Activated T-helper 1 cell treated with Interleukin-2 at 50 U/mL for 16 hours (primary cell): ENCODE results near the gene INSYN1.

Source experiments
- DNase-seq: peaks from one replicate; pipeline ENCODE4 v3.0.0-alpha.2; 2020; ENCODE audit warnings: low read depth

Gene INSYN1

GRCh38 chr15:73777741-73778140 lies 24.6 kb upstream of the INSYN1 start:
- DNase-seq, result no peak

- no peak for DNase-seq
Observed at GRCh38 chr15:73773428-73773827, 20.3 kb upstream of the INSYN1 start.

- DNase-seq, result no peak
Observed at GRCh38 chr15:73771385-73772045, 18.4 kb upstream of the INSYN1 start.

GRCh38 chr15:73770050-73770449 lies 16.9 kb upstream of the INSYN1 start:
- DNase-seq, result no peak

GRCh38 chr15:73767806-73768501 lies 14.8 kb upstream of the INSYN1 start:
- no peak for DNase-seq

GRCh38 chr15:73766598-73766997 lies 13.4 kb upstream of the INSYN1 start:
- no peak for DNase-seq

GRCh38 chr15:73765778-73766177 lies 12.6 kb upstream of the INSYN1 start:
- DNase-seq, result no peak

GRCh38 chr15:73763931-73764330 lies 10.8 kb upstream of the INSYN1 start:
- no peak for DNase-seq

GRCh38 chr15:73760330-73761329 lies 7.5 kb upstream of the INSYN1 start:
- DNase-seq, result no peak

- DNase-seq, result no peak
Observed at GRCh38 chr15:73758461-73758860, 5.3 kb upstream of the INSYN1 start.

- no peak for DNase-seq
Observed at GRCh38 chr15:73757571-73757970, 4.4 kb upstream of the INSYN1 start.

- DNase-seq, result no peak
Observed at GRCh38 chr15:73756947-73757513, 3.9 kb upstream of the INSYN1 start.

- DNase-seq, result no peak
Observed at GRCh38 chr15:73756390-73756789, 3.2 kb upstream of the INSYN1 start.

- no peak for DNase-seq
Observed at GRCh38 chr15:73755946-73756345, 2.8 kb upstream of the INSYN1 start.

GRCh38 chr15:73755481-73755880 lies 2.3 kb upstream of the INSYN1 start:
- DNase-seq, result no peak

- no peak for DNase-seq
Observed at GRCh38 chr15:73754461-73754860, 1.3 kb upstream of the INSYN1 start.

- no peak for DNase-seq
Observed at GRCh38 chr15:73752806-73753193, 351 bp downstream of the INSYN1 start.

- DNase-seq, result no peak
Observed at GRCh38 chr15:73751899-73752805, 999 bp downstream of the INSYN1 start.

- DNase-seq, result no peak
Observed at GRCh38 chr15:73751511-73751898, 1.6 kb downstream of the INSYN1 start.

- no peak for DNase-seq
Observed at GRCh38 chr15:73750951-73751350, 2.2 kb downstream of the INSYN1 start.

- DNase-seq, result no peak
Observed at GRCh38 chr15:73750438-73750837, 2.7 kb downstream of the INSYN1 start.
